LNCaP clone FGC (cell line): ENCODE results near the gene NCOA1.

Experiments
- DNase-seq: peaks from one replicate; pipeline ENCODE4 v3.0.0-alpha.2; 2011; ENCODE audit warnings: low read depth
- H3K4me3 ChIP-seq: 2 replicates; pipeline ENCODE4 v1.5.1; 2011; ENCODE audit warnings: mild to moderate bottlenecking, low read depth, low read length, control low read depth
- CTCF ChIP-seq: IDR thresholded peaks from 2 replicates; pipeline ENCODE4 v1.5.1; 2012; ENCODE audit warnings: mild to moderate bottlenecking; ENCODE audit not compliant: control insufficient read depth, insufficient read depth; ENCODE audit errors: extremely low read depth

Gene NCOA1

GRCh38 chr2:24613154-24613814 is 122.2 kb downstream of the NCOA1 start:
- no peak for DNase-seq
- H3K4me3 ChIP-seq: no peak overlapping the region
- peak; percentile 10; the same call in 1 of the 2 replicates for TF ChIP-seq CTCF

GRCh38 chr2:24616616-24617015 is 125.6 kb downstream of the NCOA1 start:
- TF ChIP-seq CTCF: no peak
- DNase-seq: no peak
- H3K4me3 ChIP-seq: no peak overlapping the region

- no peak overlapping the region for H3K4me3 ChIP-seq
- no peak for TF ChIP-seq CTCF
- no peak for DNase-seq
Measured at GRCh38 chr2:24617424-24617823, 126.4 kb downstream of the NCOA1 start.

- no peak overlapping the region for H3K4me3 ChIP-seq
- no peak for TF ChIP-seq CTCF
- no peak for DNase-seq
Measured at GRCh38 chr2:24618144-24618543, 127.1 kb downstream of the NCOA1 start.

GRCh38 chr2:24618680-24619079 is 127.6 kb downstream of the NCOA1 start:
- no peak for TF ChIP-seq CTCF
- no peak for DNase-seq
- no peak overlapping the region for H3K4me3 ChIP-seq

- H3K4me3 ChIP-seq: no peak overlapping the region
- no peak for DNase-seq
- no peak for TF ChIP-seq CTCF
Measured at GRCh38 chr2:24620936-24621335, 129.9 kb downstream of the NCOA1 start.
